ENCODE results near the gene SLC25A19.
"Not testable (repeated sequence)": the region's sequence is repeated elsewhere in the genome, so short reads cannot be mapped to it uniquely, and the experiment has no call there.

Gene SLC25A19

GRCh38 chr17:75265614-75266315, 23.5 kb downstream of the SLC25A19 start:
- no peak for DNase-seq (ENCODE audit: low spot score)
- ChIA-PET POLR2A (ENCODE audit: low non-redundant PET) (no interaction called here), CTCF (no interaction called here)
- TF ChIP-seq CTCF (conservative IDR thresholded peaks at IDR 0.05; ENCODE audit: low read depth): no peak
- H3K27ac ChIP-seq: peak overlapping the region; percentile 17; the same call in 1 of the 2 replicates

GRCh38 chr17:75263055-75263454, 26.2 kb downstream of the SLC25A19 start:
- POLR2A ChIA-PET (ENCODE audit: low non-redundant PET): no interaction called here
- CTCF ChIA-PET: interaction anchor here (0.6 to 4.2 kb wide), 3 partner anchors 8 to 23 kb away, joined by 3 to 20 read pairs (median 15); partner anchors contain the start of gene MIF4GD
- no peak for TF ChIP-seq CTCF (conservative IDR thresholded peaks at IDR 0.05; ENCODE audit: low read depth)
- no peak overlapping the region for H3K27ac ChIP-seq
- no peak for DNase-seq (ENCODE audit: low spot score)

DNA sequence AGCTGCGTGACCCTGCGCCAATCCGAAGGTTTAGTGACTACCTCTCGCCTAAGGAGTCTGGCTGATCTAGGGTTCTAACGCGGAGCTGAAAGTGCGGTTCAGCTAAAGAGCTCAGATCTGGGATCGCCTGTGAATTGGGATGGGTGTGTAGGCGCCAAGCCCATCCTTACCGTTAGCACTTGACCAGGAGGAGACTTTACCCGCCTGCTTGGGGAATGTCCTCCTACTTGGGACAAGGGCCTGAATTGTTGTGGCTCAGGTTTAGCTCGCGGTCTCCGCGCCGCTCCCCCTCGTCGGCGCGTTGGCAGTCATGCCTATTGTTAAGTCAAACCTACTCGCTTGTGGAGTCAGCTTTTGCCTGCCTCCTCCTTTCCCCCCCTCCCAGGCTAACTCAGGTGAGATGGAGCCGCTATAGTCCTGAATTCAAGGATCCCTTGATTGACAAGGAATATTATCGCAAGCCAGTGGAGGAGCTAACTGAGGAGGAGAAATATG, 27.1 kb downstream of the SLC25A19 start:
- POLR2A ChIA-PET (ENCODE audit: low non-redundant PET): interaction anchor here (1.5 to 2.2 kb wide), 3 partner anchors 8 to 144 kb away, joined by 9 to 16 read pairs (median 9); partner anchors contain the start of genes GRB2, MIF4GD and SLC25A19

DNA sequence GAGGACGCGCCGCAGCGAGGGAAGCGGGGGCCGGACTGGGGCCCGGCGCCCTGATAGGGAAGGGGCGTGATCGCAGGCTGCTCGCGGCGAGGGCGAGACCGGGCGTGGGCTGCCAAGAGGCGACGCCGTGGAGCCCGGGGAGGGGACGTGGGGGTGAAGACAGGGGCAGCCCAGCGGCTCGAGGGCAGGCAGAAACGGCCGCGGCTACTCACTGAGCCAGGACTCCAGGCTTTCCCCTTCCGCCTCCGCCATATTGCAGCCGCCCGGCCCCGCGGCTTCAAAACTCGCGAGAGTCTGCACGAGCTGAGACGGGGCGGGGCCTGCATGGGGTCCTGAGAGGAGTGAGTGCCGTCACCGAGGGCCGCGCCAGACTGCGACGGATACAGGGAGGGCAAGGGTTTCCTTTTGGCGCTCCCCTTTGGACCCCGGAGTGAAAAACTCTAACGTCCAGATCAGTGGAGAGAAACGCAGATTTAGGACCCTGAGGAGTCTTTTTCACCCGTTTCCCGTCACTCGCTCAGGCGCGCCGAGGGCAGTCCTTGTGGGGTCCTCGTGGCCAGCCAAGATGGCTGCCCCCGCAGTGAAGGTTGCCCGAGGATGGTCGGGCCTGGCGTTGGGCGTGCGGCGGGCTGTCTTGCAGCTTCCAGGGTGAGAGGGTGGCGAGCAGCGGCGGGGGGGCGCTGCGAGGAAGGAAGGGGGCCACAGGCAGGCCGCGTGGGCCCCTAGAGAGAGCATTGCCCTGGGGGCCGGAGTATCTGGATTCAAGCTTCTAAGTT, 27.7 kb downstream of the SLC25A19 start, which contains the start of the genes GGA3 and MRPS7:
TSS of gene GGA3 (minus strand) at position 271 of the 776 bp plus-strand sequence. CDS start at position 252, 19 bp downstream.
TSS of gene MRPS7 (plus strand) at position 544 of the 776 bp plus-strand sequence. CDS start at position 566, 22 bp downstream.
- TF ChIP-seq CTCF (conservative IDR thresholded peaks at IDR 0.05; ENCODE audit: low read depth): no peak
- ChIA-PET CTCF (interaction anchor here (1.0 to 4.2 kb wide), 3 partner anchors 10 to 60 kb away, joined by 4 to 20 read pairs (median 15); partner anchors contain the start of gene MIF4GD), POLR2A (ENCODE audit: low non-redundant PET) (interaction anchor here (0.5 to 2.2 kb wide), 4 partner anchors 9 to 145 kb away, joined by 3 to 16 read pairs (median 9); partner anchors contain the start of genes GRB2, MIF4GD and SLC25A19)
- peak; percentile 96 for DNase-seq (ENCODE audit: low spot score)
- peak within 1 kb of the TSS; percentile 95 for H3K27ac ChIP-seq

More for the DNA sequence above, 27.1 kb downstream of the SLC25A19 start:
- CTCF ChIA-PET: interaction anchor here (1.0 to 4.2 kb wide), 3 partner anchors 9 to 60 kb away, joined by 4 to 20 read pairs (median 15); partner anchors contain the start of gene MIF4GD
- peak overlapping the region; percentile 95 for H3K27ac ChIP-seq
- no peak for TF ChIP-seq CTCF (conservative IDR thresholded peaks at IDR 0.05; ENCODE audit: low read depth)
- DNase-seq (ENCODE audit: low spot score): no peak

- no peak for TF ChIP-seq CTCF (conservative IDR thresholded peaks at IDR 0.05; ENCODE audit: low read depth)
- POLR2A ChIA-PET (ENCODE audit: low non-redundant PET): interaction anchor here (0.5 to 2.2 kb wide), 6 partner anchors 10 to 895 kb away, joined by 3 to 16 read pairs (median 7); partner anchors contain the start of genes GRB2, MIF4GD and SLC25A19
- peak overlapping the region; percentile 95 for H3K27ac ChIP-seq
- DNase-seq (ENCODE audit: low spot score): no peak
- CTCF ChIA-PET: interaction anchor here (0.6 to 4.2 kb wide), 4 partner anchors 10 to 402 kb away, joined by 3 to 20 read pairs (median 9); partner anchors contain the start of gene MIF4GD
These were observed 28.4 kb downstream of the SLC25A19 start for GRCh38 chr17:75260641-75261335.

- CTCF ChIA-PET; DNase-seq (ENCODE audit: low spot score); POLR2A ChIA-PET (ENCODE audit: low non-redundant PET); H3K27ac ChIP-seq: not testable (repeated sequence)
These were observed 32.0 kb downstream of the SLC25A19 start for GRCh38 chr17:75257228-75257627.

DNA sequence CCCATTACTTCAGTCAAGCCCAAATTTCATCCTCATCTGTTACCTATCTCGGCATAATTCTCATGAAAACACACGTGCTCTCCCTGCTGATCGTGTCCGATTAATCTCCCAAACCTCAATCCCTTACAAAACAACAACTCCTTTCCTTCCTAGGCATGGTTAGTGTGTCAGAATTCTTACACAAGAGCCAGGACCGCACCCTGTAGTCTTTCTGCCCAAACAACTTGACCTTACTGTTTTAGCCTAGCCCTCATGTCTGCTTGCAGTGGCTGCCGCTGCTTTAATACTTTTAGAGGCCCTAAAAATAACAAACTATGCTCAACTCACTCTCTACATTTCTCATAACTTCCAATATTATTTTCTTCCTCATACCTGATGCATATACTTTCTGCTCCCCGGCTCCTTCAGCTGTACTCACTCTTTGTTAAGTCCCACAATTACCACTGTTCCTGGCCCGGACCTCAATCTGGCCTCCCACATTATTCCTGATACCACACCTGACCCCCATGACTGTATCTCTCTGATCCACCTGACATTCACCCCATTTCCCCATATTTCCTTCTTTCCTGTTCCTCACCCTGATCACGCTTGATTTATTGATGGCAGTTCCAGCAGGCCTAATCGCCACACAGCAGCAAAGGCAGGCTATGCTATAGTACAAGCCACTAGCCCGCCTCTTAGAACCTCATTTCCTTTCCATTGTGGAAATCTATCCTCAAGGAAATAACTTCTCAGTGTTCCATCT, 33.1 kb downstream of the SLC25A19 start:
- DNase-seq (ENCODE audit: low spot score); CTCF ChIA-PET; H3K27ac ChIP-seq; POLR2A ChIA-PET (ENCODE audit: low non-redundant PET): not testable (repeated sequence)

Measured in RWPE1 (cell line).